Measurements from ENCODE around the gene HIVEP1. TPM values are rescaled to one million over a fixed set of nuclear protein-coding genes. Genes with fewer than 3 reads are reported as not detected.

HIVEP1 gene
- total RNA-seq, 3 donors from 2014 or later (not counting 1 experiment from before 2014, with no cell fraction given) = 26.3 to 37.9 (median 28.4) TPM

- Histone ChIP-seq H3K27ac (ENCODE audit: low read length) (no peak overlapping the region), H3K4me1 (ENCODE audit: control insufficient read depth, insufficient read depth, low read length) (no peaks in the 10 kb centered on the region), H3K9me3 (ENCODE audit: control insufficient read depth, insufficient read depth, low read length) (no peaks in the 10 kb centered on the region), H3K4me3 (ENCODE audit: low read length) (no peak overlapping the region), H3K36me3 (ENCODE audit: control insufficient read depth, insufficient read depth, low read length) (no peaks in the 10 kb centered on the region), H3K27me3 (ENCODE audit: control insufficient read depth, insufficient read depth, low read length) (no peaks in the 10 kb centered on the region)
- intact Hi-C loops (cut with micrococcal nuclease) = no loop called here
- no peak overlapping the region for H3K4me3 Mint-ChIP-seq
- no peak for DNase-seq
- WGBS (ENCODE audit: insufficient coverage) = 100% methylated on average over 2 of the region's 2 CpGs
- no peak overlapping the region for H3K27ac Mint-ChIP-seq
- peaks cover 31 to 34% of the 10 kb centered on the region in 2 donors for H3K4me1 Mint-ChIP-seq
- H3K9me3 Mint-ChIP-seq = no peaks in the 10 kb centered on the region
- TF ChIP-seq CTCF (IDR thresholded peaks at IDR 0.05) = no peak
- no peaks in the 10 kb centered on the region for H3K27me3 Mint-ChIP-seq (ENCODE audit: low read depth in 2 of 2)
- no peaks in the 10 kb centered on the region for H3K36me3 Mint-ChIP-seq
- no peak for ATAC-seq
Measured at GRCh38 chr6:12083302-12083701, 71.2 kb downstream of the HIVEP1 start.

GRCh38 chr6:12083763-12084162, 71.7 kb downstream of the HIVEP1 start:
- Histone ChIP-seq H3K9me3 (ENCODE audit: control insufficient read depth, insufficient read depth, low read length) (no peaks in the 10 kb centered on the region), H3K4me3 (ENCODE audit: low read length) (no peak overlapping the region), H3K36me3 (ENCODE audit: control insufficient read depth, insufficient read depth, low read length) (no peaks in the 10 kb centered on the region), H3K27me3 (ENCODE audit: control insufficient read depth, insufficient read depth, low read length) (no peaks in the 10 kb centered on the region), H3K4me1 (ENCODE audit: control insufficient read depth, insufficient read depth, low read length) (no peaks in the 10 kb centered on the region), H3K27ac (ENCODE audit: low read length) (no peak overlapping the region)
- no peak overlapping the region for H3K4me3 Mint-ChIP-seq
- H3K4me1 Mint-ChIP-seq = peaks cover 31 to 34% of the 10 kb centered on the region in 2 donors
- no peak overlapping the region for H3K27ac Mint-ChIP-seq
- no peak for DNase-seq
- TF ChIP-seq CTCF (IDR thresholded peaks at IDR 0.05) = no peak
- ATAC-seq = no peak
- intact Hi-C loops (cut with micrococcal nuclease) = no loop called here
- H3K9me3 Mint-ChIP-seq = no peaks in the 10 kb centered on the region
- no peaks in the 10 kb centered on the region for H3K36me3 Mint-ChIP-seq
- no peaks in the 10 kb centered on the region for H3K27me3 Mint-ChIP-seq (ENCODE audit: low read depth in 2 of 2)

GRCh38 chr6:12084681-12085080, 72.6 kb downstream of the HIVEP1 start:
- Histone ChIP-seq H3K27ac (ENCODE audit: low read length) (no peak overlapping the region), H3K36me3 (ENCODE audit: control insufficient read depth, insufficient read depth, low read length) (no peaks in the 10 kb centered on the region), H3K9me3 (ENCODE audit: control insufficient read depth, insufficient read depth, low read length) (no peaks in the 10 kb centered on the region), H3K27me3 (ENCODE audit: control insufficient read depth, insufficient read depth, low read length) (no peaks in the 10 kb centered on the region), H3K4me3 (ENCODE audit: low read length) (no peak overlapping the region), H3K4me1 (ENCODE audit: control insufficient read depth, insufficient read depth, low read length) (no peaks in the 10 kb centered on the region)
- H3K27me3 Mint-ChIP-seq (ENCODE audit: low read depth in 2 of 2) = no peaks in the 10 kb centered on the region
- H3K36me3 Mint-ChIP-seq = no peaks in the 10 kb centered on the region
- H3K9me3 Mint-ChIP-seq = no peaks in the 10 kb centered on the region
- H3K4me3 Mint-ChIP-seq = no peak overlapping the region
- intact Hi-C loops (cut with micrococcal nuclease) = no loop called here
- DNase-seq = no peak
- H3K27ac Mint-ChIP-seq = no peak overlapping the region
- peaks cover 31 to 34% of the 10 kb centered on the region in 2 donors for H3K4me1 Mint-ChIP-seq
- TF ChIP-seq CTCF (IDR thresholded peaks at IDR 0.05) = no peak
- WGBS (ENCODE audit: insufficient coverage) = 70% methylated on average over 7 of the region's 7 CpGs
- ATAC-seq = no peak

- ATAC-seq = no peak
- Mint-ChIP-seq H3K9me3 (no peaks in the 10 kb centered on the region), H3K4me3 (no peak overlapping the region), H3K27me3 (ENCODE audit: low read depth in 2 of 2) (no peaks in the 10 kb centered on the region), H3K4me1 (peaks cover 14 to 15% of the 10 kb centered on the region in 2 donors), H3K27ac (no peak overlapping the region), H3K36me3 (no peaks in the 10 kb centered on the region)
- Histone ChIP-seq H3K27ac (ENCODE audit: low read length) (no peak overlapping the region), H3K9me3 (ENCODE audit: control insufficient read depth, insufficient read depth, low read length) (no peaks in the 10 kb centered on the region), H3K4me3 (ENCODE audit: low read length) (no peak overlapping the region), H3K36me3 (ENCODE audit: control insufficient read depth, insufficient read depth, low read length) (peaks cover 2% of the 10 kb centered on the region), H3K4me1 (ENCODE audit: control insufficient read depth, insufficient read depth, low read length) (no peaks in the 10 kb centered on the region), H3K27me3 (ENCODE audit: control insufficient read depth, insufficient read depth, low read length) (no peaks in the 10 kb centered on the region)
- intact Hi-C loops (cut with micrococcal nuclease) = no loop called here
- WGBS (ENCODE audit: insufficient coverage) = 100% methylated on average over 1 of the region's 1 CpG
- TF ChIP-seq CTCF (IDR thresholded peaks at IDR 0.05) = no peak
- DNase-seq = no peak
Measured at GRCh38 chr6:12088531-12088930, 76.4 kb downstream of the HIVEP1 start.

Data from natural killer cell (primary cell).